SIG-M5 treated with dmso at 0.1 percent for 504 hours (cell line): ENCODE data around the gene MFSD2B.
"Not testable (repeated sequence)": the region's sequence is repeated elsewhere in the genome, so short reads cannot be mapped to it uniquely, and the experiment has no call there.

ENCODE experiments used
- DNase-seq: peaks from one replicate; lab custom pipeline; 2025; ENCODE audit not compliant: unreplicated experiment; lab: John Stamatoyannopoulos, UW

MFSD2B gene

GRCh38 chr2:24017711-24018110 is 7.8 kb downstream of the MFSD2B start:
- DNase-seq, result no peak

GRCh38 chr2:24018241-24018640 is 8.4 kb downstream of the MFSD2B start:
- no peak for DNase-seq

- DNase-seq, result no peak
Observed at GRCh38 chr2:24019729-24020128, 9.8 kb downstream of the MFSD2B start.

GRCh38 chr2:24020244-24020643 is 10.4 kb downstream of the MFSD2B start:
- no peak for DNase-seq

- no peak for DNase-seq
Observed at GRCh38 chr2:24021122-24021998, 11.5 kb downstream of the MFSD2B start.

GRCh38 chr2:24022324-24022974 is 12.6 kb downstream of the MFSD2B start:
- DNase-seq, result no peak

- no peak for DNase-seq
Observed at GRCh38 chr2:24022975-24023575, 13.2 kb downstream of the MFSD2B start.

- no peak for DNase-seq
Observed at GRCh38 chr2:24024018-24024417, 14.1 kb downstream of the MFSD2B start.

- no peak for DNase-seq
Observed at GRCh38 chr2:24024996-24025663, 15.2 kb downstream of the MFSD2B start.

- DNase-seq, result no peak
Observed at GRCh38 chr2:24026233-24026632, 16.3 kb downstream of the MFSD2B start.

- DNase-seq, result no peak
Observed at GRCh38 chr2:24038786-24039499, 29.1 kb downstream of the MFSD2B start.

GRCh38 chr2:24040511-24040910 is 30.6 kb downstream of the MFSD2B start:
- DNase-seq, result no peak

GRCh38 chr2:24043133-24043532 is 33.2 kb downstream of the MFSD2B start:
- not testable (repeated sequence) for DNase-seq

- no peak for DNase-seq
Observed at GRCh38 chr2:24045511-24046508, 35.9 kb downstream of the MFSD2B start.

- DNase-seq, result no peak
Observed at GRCh38 chr2:24046599-24046929, 36.7 kb downstream of the MFSD2B start.

- peak; percentile 100 for DNase-seq
Observed at GRCh38 chr2:24046930-24047702, 37.2 kb downstream of the MFSD2B start, which contains the start of gene WDCP. Gene WDCP (minus strand): TSS chr2:24047391. CDS start chr2:24039494, 7,897 bp downstream.

- no peak for DNase-seq
Observed at GRCh38 chr2:24047703-24048033, 37.8 kb downstream of the MFSD2B start.

- no peak for DNase-seq
Observed at GRCh38 chr2:24048769-24049484, 39.0 kb downstream of the MFSD2B start.
